Stomach (tissue), 4 donors: Measurements from ENCODE around the gene ZFYVE9.

ENCODE experiments used
- EP300 ChIP-seq: sonication (generic); formaldehyde crosslinking; IDR thresholded peaks from one replicate; pipeline ENCODE4 v1.6.1; 2017; ENCODE audit warnings: antibody characterized with exemption
- TF ChIP-seq, protein P1 (sequence below), 7 experiments: fragments of 450-650 bp in 4 of 7; fragments of 200-600 bp in 3 of 7; sonication (generic) in 3 of 7; IDR thresholded peaks; one replicate each; pipeline ENCODE4 v1.5.1; 2016 to 2019; ENCODE audit warnings: antibody characterized with exemption in 7 of 7, control low read depth in 2 of 7, mild to moderate bottlenecking in 1 of 7

DNA sequence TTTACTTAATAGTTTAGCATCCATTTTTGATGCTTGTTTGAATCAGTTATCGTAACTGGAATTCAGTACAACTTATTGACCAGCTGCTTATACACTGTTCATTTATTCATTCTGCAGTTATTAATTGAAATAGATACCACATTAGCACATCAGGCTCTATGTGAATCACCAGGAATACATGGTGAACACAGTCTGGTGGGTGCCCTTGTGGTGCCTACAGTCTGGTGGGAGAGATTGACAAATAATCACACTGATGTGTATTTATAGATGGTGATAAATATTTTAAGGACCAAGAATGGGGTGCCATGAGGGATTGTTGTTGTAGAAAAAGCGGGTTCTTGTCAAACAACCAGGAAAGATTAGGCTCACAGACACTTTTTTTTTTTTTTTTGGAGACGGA lies 87.6 kb downstream of the ZFYVE9 start:
- TF ChIP-seq, protein P1, sequence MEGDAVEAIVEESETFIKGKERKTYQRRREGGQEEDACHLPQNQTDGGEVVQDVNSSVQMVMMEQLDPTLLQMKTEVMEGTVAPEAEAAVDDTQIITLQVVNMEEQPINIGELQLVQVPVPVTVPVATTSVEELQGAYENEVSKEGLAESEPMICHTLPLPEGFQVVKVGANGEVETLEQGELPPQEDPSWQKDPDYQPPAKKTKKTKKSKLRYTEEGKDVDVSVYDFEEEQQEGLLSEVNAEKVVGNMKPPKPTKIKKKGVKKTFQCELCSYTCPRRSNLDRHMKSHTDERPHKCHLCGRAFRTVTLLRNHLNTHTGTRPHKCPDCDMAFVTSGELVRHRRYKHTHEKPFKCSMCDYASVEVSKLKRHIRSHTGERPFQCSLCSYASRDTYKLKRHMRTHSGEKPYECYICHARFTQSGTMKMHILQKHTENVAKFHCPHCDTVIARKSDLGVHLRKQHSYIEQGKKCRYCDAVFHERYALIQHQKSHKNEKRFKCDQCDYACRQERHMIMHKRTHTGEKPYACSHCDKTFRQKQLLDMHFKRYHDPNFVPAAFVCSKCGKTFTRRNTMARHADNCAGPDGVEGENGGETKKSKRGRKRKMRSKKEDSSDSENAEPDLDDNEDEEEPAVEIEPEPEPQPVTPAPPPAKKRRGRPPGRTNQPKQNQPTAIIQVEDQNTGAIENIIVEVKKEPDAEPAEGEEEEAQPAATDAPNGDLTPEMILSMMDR (IDR thresholded peaks at IDR 0.05): no peak
- TF ChIP-seq EP300: no peak
